MM.1S (cell line): ENCODE results near the gene CR1L.

ENCODE experiments used
- DNase-seq: peaks from one replicate; pipeline ENCODE4 v3.0.0-alpha.2; 2015
- H2AFZ ChIP-seq: fragments of 300-600 bp; sonication (generic); 2 replicates; pipeline ENCODE4 v1.6.0; 2016; ENCODE audit warnings: antibody characterized with exemption, low read length
- H3F3A ChIP-seq: fragments of 300-600 bp; sonication (generic); 2 replicates; pipeline ENCODE4 v1.6.1; 2016; ENCODE audit warnings: mild to moderate bottlenecking, antibody characterized with exemption, low read length, moderate library complexity, mixed read lengths; ENCODE audit not compliant: insufficient read depth
- H3K27ac ChIP-seq: fragments of 300-600 bp; sonication (generic); 2 replicates; pipeline ENCODE4 v1.5.1; 2016; ENCODE audit warnings: mild to moderate bottlenecking, low read length
- H3K27me3 ChIP-seq: fragments of 300-600 bp; sonication (generic); replicated peaks from 2 replicates; pipeline ENCODE4 v1.6.0; 2016; ENCODE audit warnings: low read length; ENCODE audit not compliant: insufficient read depth
- H3K36me3 ChIP-seq: fragments of 300-600 bp; sonication (generic); replicated peaks from 2 replicates; pipeline ENCODE4 v1.6.1; 2016; ENCODE audit warnings: mild to moderate bottlenecking, low read length, mixed read lengths; ENCODE audit not compliant: insufficient read depth
- H3K4me1 ChIP-seq: fragments of 300-600 bp; sonication (generic); 2 replicates; pipeline ENCODE4 v1.6.1; 2016; ENCODE audit warnings: low read length, mixed read lengths
- H3K4me2 ChIP-seq: fragments of 300-600 bp; sonication (generic); 2 replicates; pipeline ENCODE4 v1.6.0; 2016; ENCODE audit warnings: low read depth, low read length
- H3K4me3 ChIP-seq: fragments of 300-600 bp; sonication (generic); 2 replicates; pipeline ENCODE4 v1.5.1; 2016; ENCODE audit warnings: low read length, mixed read lengths
- H3K79me2 ChIP-seq: fragments of 300-600 bp; sonication (generic); 2 replicates; pipeline ENCODE4 v1.6.1; 2016; ENCODE audit warnings: mixed run types, low read length, mixed read lengths
- H3K9ac ChIP-seq: fragments of 300-600 bp; sonication (generic); 2 replicates; pipeline ENCODE4 v1.6.1; 2016; ENCODE audit warnings: low read length, mixed read lengths
- H3K9me2 ChIP-seq: fragments of 300-600 bp; sonication (generic); replicated peaks from 2 replicates; pipeline ENCODE4 v1.6.1; 2016; ENCODE audit warnings: mild to moderate bottlenecking, low read length, mixed read lengths; ENCODE audit not compliant: insufficient read depth
- H3K9me3 ChIP-seq: fragments of 300-600 bp; sonication (generic); replicated peaks from 2 replicates; pipeline ENCODE4 v1.6.1; 2016; ENCODE audit warnings: mild to moderate bottlenecking, low read length, mixed read lengths; ENCODE audit not compliant: insufficient read depth
- H4K20me1 ChIP-seq: fragments of 300-600 bp; sonication (generic); 2 replicates; pipeline ENCODE4 v1.6.1; 2016; ENCODE audit warnings: mild to moderate bottlenecking, low read length, moderate library complexity, mixed read lengths; ENCODE audit not compliant: insufficient read depth
- EZH2 ChIP-seq: fragments of 300-600 bp; sonication (generic); optimal IDR thresholded peaks from 2 replicates; pipeline ENCODE3; 2017; ENCODE audit warnings: low read depth, mild to moderate bottlenecking, antibody characterized with exemption, low read length, mixed read lengths
- EZH2phosphoT487 ChIP-seq: fragments of 300-600 bp; sonication (generic); IDR thresholded peaks from 2 replicates; pipeline ENCODE4 v1.6.1; 2018; ENCODE audit warnings: antibody characterized with exemption, low read length
- TF ChIP-seq, protein P1 (sequence below): fragments of 300-600 bp; sonication (generic); IDR thresholded peaks from 2 replicates; pipeline ENCODE4 v1.5.1; 2016; ENCODE audit warnings: antibody characterized with exemption, low read length, mixed read lengths

Gene CR1L

GRCh38 chr1:207762622-207763021 is 117.7 kb downstream of the CR1L start:
- no peaks in the 10 kb centered on the region for H3K9me2 ChIP-seq
- TF ChIP-seq, protein P1, sequence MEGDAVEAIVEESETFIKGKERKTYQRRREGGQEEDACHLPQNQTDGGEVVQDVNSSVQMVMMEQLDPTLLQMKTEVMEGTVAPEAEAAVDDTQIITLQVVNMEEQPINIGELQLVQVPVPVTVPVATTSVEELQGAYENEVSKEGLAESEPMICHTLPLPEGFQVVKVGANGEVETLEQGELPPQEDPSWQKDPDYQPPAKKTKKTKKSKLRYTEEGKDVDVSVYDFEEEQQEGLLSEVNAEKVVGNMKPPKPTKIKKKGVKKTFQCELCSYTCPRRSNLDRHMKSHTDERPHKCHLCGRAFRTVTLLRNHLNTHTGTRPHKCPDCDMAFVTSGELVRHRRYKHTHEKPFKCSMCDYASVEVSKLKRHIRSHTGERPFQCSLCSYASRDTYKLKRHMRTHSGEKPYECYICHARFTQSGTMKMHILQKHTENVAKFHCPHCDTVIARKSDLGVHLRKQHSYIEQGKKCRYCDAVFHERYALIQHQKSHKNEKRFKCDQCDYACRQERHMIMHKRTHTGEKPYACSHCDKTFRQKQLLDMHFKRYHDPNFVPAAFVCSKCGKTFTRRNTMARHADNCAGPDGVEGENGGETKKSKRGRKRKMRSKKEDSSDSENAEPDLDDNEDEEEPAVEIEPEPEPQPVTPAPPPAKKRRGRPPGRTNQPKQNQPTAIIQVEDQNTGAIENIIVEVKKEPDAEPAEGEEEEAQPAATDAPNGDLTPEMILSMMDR: no peak
- no peak for TF ChIP-seq EZH2
- TF ChIP-seq EZH2phosphoT487: no peak
- peaks cover 18% of the 10 kb centered on the region for H3K79me2 ChIP-seq
- no peak for DNase-seq
- H3K36me3 ChIP-seq: peaks cover 48% of the 10 kb centered on the region
- no peak overlapping the region for H2AFZ ChIP-seq
- H3F3A ChIP-seq: no peaks in the 10 kb centered on the region
- H3K9me3 ChIP-seq: no peaks in the 10 kb centered on the region
- no peaks in the 10 kb centered on the region for H4K20me1 ChIP-seq
- no peak overlapping the region for H3K4me3 ChIP-seq
- no peaks in the 10 kb centered on the region for H3K27me3 ChIP-seq
- H3K27ac ChIP-seq: no peak overlapping the region
- H3K4me1 ChIP-seq: no peaks in the 10 kb centered on the region
- H3K4me2 ChIP-seq: no peak overlapping the region
- no peak overlapping the region for H3K9ac ChIP-seq

GRCh38 chr1:207763091-207763490 is 118.2 kb downstream of the CR1L start:
- Histone ChIP-seq H3K4me2 (no peak overlapping the region), H3K27me3 (no peaks in the 10 kb centered on the region), H3K36me3 (peaks cover 44% of the 10 kb centered on the region), H3K9me2 (no peaks in the 10 kb centered on the region), H3K27ac (no peak overlapping the region), H3K9me3 (no peaks in the 10 kb centered on the region), H3K79me2 (peaks cover 13% of the 10 kb centered on the region), H3K4me1 (no peaks in the 10 kb centered on the region), H3K4me3 (no peak overlapping the region), H4K20me1 (no peaks in the 10 kb centered on the region), H2AFZ (no peak overlapping the region), H3F3A (no peaks in the 10 kb centered on the region), H3K9ac (no peak overlapping the region)
- no peak for DNase-seq
- TF ChIP-seq EZH2 (no peak), EZH2phosphoT487 (no peak)
- TF ChIP-seq, protein P1: no peak

- Histone ChIP-seq H3K27me3 (no peaks in the 10 kb centered on the region), H3F3A (no peaks in the 10 kb centered on the region), H4K20me1 (no peaks in the 10 kb centered on the region), H3K9me2 (no peaks in the 10 kb centered on the region), H3K79me2 (peaks cover 7% of the 10 kb centered on the region), H3K9ac (no peak overlapping the region), H3K4me1 (no peaks in the 10 kb centered on the region), H2AFZ (no peak overlapping the region), H3K9me3 (no peaks in the 10 kb centered on the region), H3K27ac (no peak overlapping the region), H3K36me3 (peaks cover 40% of the 10 kb centered on the region), H3K4me2 (no peak overlapping the region), H3K4me3 (no peak overlapping the region)
- TF ChIP-seq EZH2 (no peak), EZH2phosphoT487 (no peak)
- TF ChIP-seq, protein P1: no peak
- no peak for DNase-seq
Measured at GRCh38 chr1:207763972-207764371, 119.0 kb downstream of the CR1L start.
